H1 (cell line): ENCODE data around the gene RPLP2. TPM values are rescaled to one million over a fixed set of nuclear protein-coding genes. Genes with fewer than 3 reads are reported as not detected.

ENCODE experiments used
- polyA plus RNA-seq, 7 experiments: library from polyadenylated mRNA; depleted of rRNA in 3 of 7; stranded (reverse) in 5 of 7; unstranded in 2 of 7; fragments of >200 nt in 5 of 7; fragments of 200-250 nt in 2 of 7; gene quantifications; 1 replicate in 5 of 7; 2 replicates in 1 of 7; 4 replicates in 1 of 7; pipeline versions ENCODE4 v1.2.1 to v1.2.3, GENCODE V29; 2011 to 2013; ENCODE audit warnings: missing spikeins in 2 of 7, mixed read lengths in 2 of 7
- small RNA-seq: library from polyadenylated mRNA; stranded (forward); fragments of <200 nt; extraction: miRNeasy Mini kit (QIAGEN cat#:217004); gene quantifications from one replicate; pipeline ENCODE3, GENCODE V24; 2013; ENCODE audit not compliant: insufficient read depth
- total RNA-seq: library from RNA; stranded (reverse); fragmentation: NEBNext Ultra II Directional; extraction: Animal tissue kit (Norgen Biotek cat#: 25700); gene quantifications from 2 replicates; pipeline ENCODE4 v1.2.1, GENCODE V29; 2021

The RPLP2 gene
- total and polyA plus RNA-seq, 2 of the 8 experiments (the other 6 are each of a cell fraction or from before 2014, with no cell fraction given) = 1,789 to 2,106 TPM

Small RNA genes lying within 50 kb of the gene (small RNA-seq; reads per million reads assigned to genes)
- gene SNORA52 = not detected

Other genes with a start within 250 kb of the RPLP2 start
- gene LMNTD2, start 249.2 kb upstream of the RPLP2 start, total RNA-seq = 2.6 and 3.1 TPM in 2 replicates
- 1.6 and 3.6 TPM in 2 replicates for gene LMNTD2, start 249.2 kb upstream of the RPLP2 start, polyA plus RNA-seq (2011; rRNA removed)
- 20.6 and 22.3 TPM in 2 replicates for gene RASSF7, start 249.0 kb upstream of the RPLP2 start, total RNA-seq
- 43.9 and 60.6 TPM in 2 replicates for gene RASSF7, start 249.0 kb upstream of the RPLP2 start, polyA plus RNA-seq (2011; rRNA removed)
- gene PHRF1, start 233.5 kb upstream of the RPLP2 start, total RNA-seq = 37.3 and 39.8 TPM in 2 replicates
- 13.4 and 21.8 TPM in 2 replicates for gene PHRF1, start 233.5 kb upstream of the RPLP2 start, polyA plus RNA-seq (2011; rRNA removed)
- gene IRF7, start 194.0 kb upstream of the RPLP2 start, total RNA-seq = 9.4 and 9.6 TPM in 2 replicates
- 9.1 and 12.8 TPM in 2 replicates for gene IRF7, start 194.0 kb upstream of the RPLP2 start, polyA plus RNA-seq (2011; rRNA removed)
- 0.11 TPM in 1 of 2 replicates, not detected in the other for gene CDHR5, start 185.0 kb upstream of the RPLP2 start, total RNA-seq
- gene CDHR5, start 185.0 kb upstream of the RPLP2 start, polyA plus RNA-seq (2011; rRNA removed) = 0.02 TPM in 1 of 2 replicates, not detected in the other
- gene SCT, start 182.8 kb upstream of the RPLP2 start, total RNA-seq = 2.0 and 2.2 TPM in 2 replicates
- 1.7 and 3.7 TPM in 2 replicates for gene SCT, start 182.8 kb upstream of the RPLP2 start, polyA plus RNA-seq (2011; rRNA removed)
- 3.3 and 3.4 TPM in 2 replicates for gene DRD4, start 172.7 kb upstream of the RPLP2 start, total RNA-seq
- 4.9 and 9.7 TPM in 2 replicates for gene DRD4, start 172.7 kb upstream of the RPLP2 start, polyA plus RNA-seq (2011; rRNA removed)
- 53.7 and 58.4 TPM in 2 replicates for gene DEAF1, start 114.7 kb upstream of the RPLP2 start, total RNA-seq
- gene DEAF1, start 114.7 kb upstream of the RPLP2 start, polyA plus RNA-seq (2011; rRNA removed) = 47.3 and 64.7 TPM in 2 replicates
- 7.3 and 8.0 TPM in 2 replicates for gene TMEM80, start 114.2 kb upstream of the RPLP2 start, total RNA-seq
- gene TMEM80, start 114.2 kb upstream of the RPLP2 start, polyA plus RNA-seq (2011; rRNA removed) = 16.3 and 21.4 TPM in 2 replicates
- 38.5 and 44.3 TPM in 2 replicates for gene EPS8L2, start 103.7 kb upstream of the RPLP2 start, total RNA-seq
- 57.0 and 65.3 TPM in 2 replicates for gene EPS8L2, start 103.7 kb upstream of the RPLP2 start, polyA plus RNA-seq (2011; rRNA removed)
- gene TALDO1, start 62.5 kb upstream of the RPLP2 start, total RNA-seq = 302 and 308 TPM in 2 replicates
- 265 and 293 TPM in 2 replicates for gene TALDO1, start 62.5 kb upstream of the RPLP2 start, polyA plus RNA-seq (2011; rRNA removed)
- 47.5 and 54.9 TPM in 2 replicates for gene GATD1, start 32.5 kb upstream of the RPLP2 start, total RNA-seq
- 54.8 and 101 TPM in 2 replicates for gene GATD1, start 32.5 kb upstream of the RPLP2 start, polyA plus RNA-seq (2011; rRNA removed)
- 5.0 and 5.7 TPM in 2 replicates for gene CEND1, start 19.9 kb upstream of the RPLP2 start, total RNA-seq
- 0.82 and 1.3 TPM in 2 replicates for gene CEND1, start 19.9 kb upstream of the RPLP2 start, polyA plus RNA-seq (2011; rRNA removed)
- gene SLC25A22, start 11.7 kb upstream of the RPLP2 start, total RNA-seq = 48.0 and 54.3 TPM in 2 replicates
- gene SLC25A22, start 11.7 kb upstream of the RPLP2 start, polyA plus RNA-seq (2011; rRNA removed) = 31.5 and 52.0 TPM in 2 replicates
- gene PIDD1, start 4.7 kb upstream of the RPLP2 start, total RNA-seq = 18.9 and 24.9 TPM in 2 replicates
- 26.1 and 51.4 TPM in 2 replicates for gene PIDD1, start 4.7 kb upstream of the RPLP2 start, polyA plus RNA-seq (2011; rRNA removed)
- gene PNPLA2, start 8.9 kb downstream of the RPLP2 start, total RNA-seq = 62.1 and 62.2 TPM in 2 replicates
- 30.9 and 63.7 TPM in 2 replicates for gene PNPLA2, start 8.9 kb downstream of the RPLP2 start, polyA plus RNA-seq (2011; rRNA removed)
- 26.4 and 29.3 TPM in 2 replicates for gene CRACR2B, start 18.0 kb downstream of the RPLP2 start, total RNA-seq
- gene CRACR2B, start 18.0 kb downstream of the RPLP2 start, polyA plus RNA-seq (2011; rRNA removed) = 18.2 and 34.9 TPM in 2 replicates
- gene CD151, start 23.0 kb downstream of the RPLP2 start, total RNA-seq = 93.4 and 101 TPM in 2 replicates
- 212 and 257 TPM in 2 replicates for gene CD151, start 23.0 kb downstream of the RPLP2 start, polyA plus RNA-seq (2011; rRNA removed)
- gene POLR2L, start 32.6 kb downstream of the RPLP2 start, total RNA-seq = 151 and 167 TPM in 2 replicates
- gene POLR2L, start 32.6 kb downstream of the RPLP2 start, polyA plus RNA-seq (2011; rRNA removed) = 140 and 142 TPM in 2 replicates
- gene TSPAN4, start 32.9 kb downstream of the RPLP2 start, total RNA-seq = 74.1 and 75.8 TPM in 2 replicates
- 145 and 217 TPM in 2 replicates for gene TSPAN4, start 32.9 kb downstream of the RPLP2 start, polyA plus RNA-seq (2011; rRNA removed)
- gene CHID1, start 100.8 kb downstream of the RPLP2 start, total RNA-seq = 78.9 and 81.2 TPM in 2 replicates
- 88.5 and 114 TPM in 2 replicates for gene CHID1, start 100.8 kb downstream of the RPLP2 start, polyA plus RNA-seq (2011; rRNA removed)
- 50.0 and 56.3 TPM in 2 replicates for gene AP2A2, start 115.9 kb downstream of the RPLP2 start, total RNA-seq
- 65.0 and 70.0 TPM in 2 replicates for gene AP2A2, start 115.9 kb downstream of the RPLP2 start, polyA plus RNA-seq (2011; rRNA removed)
- not detected in 2 replicates for gene MUC6, start 226.8 kb downstream of the RPLP2 start, total RNA-seq
- gene MUC6, start 226.8 kb downstream of the RPLP2 start, polyA plus RNA-seq (2011; rRNA removed) = 0.09 TPM in 1 of 2 replicates, not detected in the other